ENCODE results near the gene PAM16. TPM values are rescaled to one million over a fixed set of nuclear protein-coding genes. Genes with fewer than 3 reads are reported as not detected.
A peak's percentile ranks its signal among the peaks of the same experiment; 100 is the strongest.

Gene PAM16
- total and polyA plus RNA-seq, 2 experiments from 2014 or later = 33.0 to 78.9 TPM

DNA sequence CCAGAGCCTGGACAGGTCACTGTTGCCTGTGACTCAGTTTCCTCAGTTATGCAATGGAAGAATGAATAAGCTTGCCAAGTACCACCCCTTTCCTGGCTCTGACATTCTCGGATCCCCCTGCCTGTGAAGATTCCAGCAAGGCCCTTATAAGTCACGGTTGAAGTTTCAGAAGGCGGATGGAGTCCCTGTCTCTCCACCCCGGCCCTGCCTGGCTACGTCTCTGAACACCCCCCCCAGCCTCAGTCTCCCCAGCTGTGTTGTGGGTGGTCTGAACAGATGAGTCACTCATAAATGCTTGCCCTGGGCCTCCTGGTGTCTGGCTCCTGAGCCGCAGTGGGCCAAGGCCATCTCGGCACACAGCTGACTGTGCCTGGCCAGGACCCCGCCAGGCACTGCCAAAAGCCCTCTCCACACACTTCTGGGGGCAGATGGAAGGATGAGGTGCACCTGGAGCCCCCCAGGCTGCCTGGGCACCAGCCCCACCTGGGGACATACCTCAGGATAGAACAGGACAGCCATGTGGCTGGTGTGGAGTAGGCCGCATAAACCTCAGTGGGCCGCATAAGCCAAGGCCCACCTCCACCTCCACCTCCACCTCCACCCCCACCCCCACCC lies 35.9 kb upstream of the PAM16 start:
- TF ChIP-seq EZH2phosphoT487 (IDR thresholded peaks at IDR 0.05; ENCODE audit: insufficient read depth, low read depth) (no peak), EZH2 (IDR thresholded peaks at IDR 0.05; ENCODE audit: insufficient read depth, poor library complexity, severe bottlenecking) (no peak)
- DNase-seq = peak; percentile 57
- Histone ChIP-seq H3F3A (ENCODE audit: insufficient read depth) (peaks cover 48% of the 10 kb centered on the region), H4K20me1 (ENCODE audit: insufficient read depth) (no peaks in the 10 kb centered on the region), H3K9ac (peak overlapping the region; percentile 70), H3K4me1 (ENCODE audit: insufficient read depth) (peaks cover 62% of the 10 kb centered on the region), H3K27me3 (replicated peaks; ENCODE audit: insufficient read depth) (no peaks in the 10 kb centered on the region), H3K4me3 (no peak overlapping the region), H3K9me2 (ENCODE audit: insufficient read depth) (no peaks in the 10 kb centered on the region), H3K27ac (peak overlapping the region; percentile 90), H3K36me3 (ENCODE audit: low read depth) (peaks cover 7% of the 10 kb centered on the region; the same call in 1 of the 2 replicates), H3K4me2 (ENCODE audit: unreplicated experiment) (peak overlapping the region; percentile 42), H3K9me3 (ENCODE audit: low read depth) (no peaks in the 10 kb centered on the region), H2AFZ (no peak overlapping the region), H3K79me2 (ENCODE audit: insufficient read depth) (0 out of 2 replicates have a peak, but pooled peaks cover under 1% of the 10 kb centered on the region)
- in situ Hi-C loops (cut with MboI) = no loop called here
- 18 to 29% methylated on average over 8 to 10 of the region's 10 CpGs for WGBS, 2 experiments (ENCODE audit: low coverage in 1 of 2, low lambda C conversion rate in 2 of 2, missing lambda C conversion rate in 2 of 2)

- Histone ChIP-seq H3F3A (ENCODE audit: insufficient read depth) (peaks cover 48% of the 10 kb centered on the region), H3K4me2 (ENCODE audit: unreplicated experiment) (no peak overlapping the region), H2AFZ (no peak overlapping the region), H3K4me1 (ENCODE audit: insufficient read depth) (peaks cover 56% of the 10 kb centered on the region), H3K36me3 (ENCODE audit: low read depth) (peaks cover 7% of the 10 kb centered on the region; the same call in 1 of the 2 replicates), H3K9ac (peak overlapping the region; percentile 70), H3K9me2 (ENCODE audit: insufficient read depth) (no peaks in the 10 kb centered on the region), H4K20me1 (ENCODE audit: insufficient read depth) (no peaks in the 10 kb centered on the region), H3K27me3 (replicated peaks; ENCODE audit: insufficient read depth) (no peaks in the 10 kb centered on the region), H3K79me2 (ENCODE audit: insufficient read depth) (0 out of 2 replicates have a peak, but pooled peaks cover 6% of the 10 kb centered on the region), H3K9me3 (ENCODE audit: low read depth) (no peaks in the 10 kb centered on the region), H3K27ac (peak overlapping the region; percentile 90), H3K4me3 (no peak overlapping the region)
- in situ Hi-C loops (cut with MboI) = no loop called here
- peak; percentile 88 for DNase-seq
- no peak for TF ChIP-seq EZH2phosphoT487 (IDR thresholded peaks at IDR 0.05; ENCODE audit: insufficient read depth, low read depth)
- no peak for TF ChIP-seq EZH2 (IDR thresholded peaks at IDR 0.05; ENCODE audit: insufficient read depth, poor library complexity, severe bottlenecking)
- WGBS, 2 experiments (ENCODE audit: low coverage in 1 of 2, low lambda C conversion rate in 2 of 2, missing lambda C conversion rate in 2 of 2) = 7 to 10% methylated on average over 8 of the region's 8 CpGs
These were observed 35.3 kb upstream of the PAM16 start for GRCh38 chr16:4386451-4386805.

GRCh38 chr16:4385789-4386450 lies 34.8 kb upstream of the PAM16 start:
- peaks cover 7% of the 10 kb centered on the region; the same call in 1 of the 2 replicates for H3K36me3 ChIP-seq (ENCODE audit: low read depth)
- 22 to 23% methylated on average over 11 of the region's 11 CpGs for WGBS, 2 experiments (ENCODE audit: low coverage in 1 of 2, low lambda C conversion rate in 2 of 2, missing lambda C conversion rate in 2 of 2)

DNA sequence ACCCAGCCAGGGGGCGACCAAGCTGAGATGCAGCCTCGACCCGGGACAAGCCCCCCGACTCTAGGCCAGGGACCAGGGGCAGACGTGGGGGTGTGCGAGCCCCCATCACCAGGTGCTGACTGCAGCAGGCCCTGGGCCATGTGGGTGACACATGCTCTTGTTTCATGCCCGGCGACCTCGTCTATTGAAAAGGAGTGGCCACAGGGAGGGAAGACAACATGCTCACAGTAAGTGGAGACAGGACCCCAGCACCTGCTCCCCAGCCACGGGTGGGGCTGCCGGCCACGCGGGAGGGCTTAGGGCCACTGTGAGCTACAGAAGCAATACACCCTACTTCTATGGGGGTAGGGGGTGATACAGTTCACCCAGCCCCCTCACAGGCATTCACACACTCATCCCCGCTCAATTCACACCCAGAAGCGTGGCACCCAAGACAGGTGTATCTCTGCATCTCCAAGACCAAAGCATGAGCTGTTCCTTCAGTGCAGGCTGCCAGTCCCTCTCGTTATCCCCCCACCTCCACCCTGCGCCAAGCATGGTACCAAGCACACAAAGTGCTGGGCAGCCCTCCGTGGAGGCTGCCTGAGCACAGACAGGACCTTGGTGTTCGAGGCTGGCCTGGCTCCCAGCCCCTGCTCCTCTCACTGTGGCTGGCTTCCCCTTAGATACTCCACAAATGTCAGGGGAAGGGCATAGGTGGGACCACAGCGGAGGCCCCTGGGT lies 34.1 kb upstream of the PAM16 start:
- Histone ChIP-seq H3K36me3 (ENCODE audit: low read depth) (peaks cover 7% of the 10 kb centered on the region; the same call in 1 of the 2 replicates), H3K27ac (peak overlapping the region; percentile 90), H3K4me1 (ENCODE audit: insufficient read depth) (peaks cover 62% of the 10 kb centered on the region), H3K79me2 (ENCODE audit: insufficient read depth) (peaks cover 18% of the 10 kb centered on the region), H3K4me2 (ENCODE audit: unreplicated experiment) (peak overlapping the region; percentile 10), H3K9me2 (ENCODE audit: insufficient read depth) (no peaks in the 10 kb centered on the region), H2AFZ (no peak overlapping the region), H3K27me3 (replicated peaks; ENCODE audit: insufficient read depth) (no peaks in the 10 kb centered on the region), H3K9ac (peak overlapping the region; percentile 70), H3K9me3 (ENCODE audit: low read depth) (no peaks in the 10 kb centered on the region), H3K4me3 (no peak overlapping the region), H4K20me1 (ENCODE audit: insufficient read depth) (no peaks in the 10 kb centered on the region), H3F3A (ENCODE audit: insufficient read depth) (peaks cover 48% of the 10 kb centered on the region)
- in situ Hi-C loops (cut with MboI) = no loop called here
- peak; percentile 70 for DNase-seq
- 25 to 30% methylated on average over 15 to 20 of the region's 20 CpGs for WGBS, 2 experiments (ENCODE audit: low coverage in 1 of 2, low lambda C conversion rate in 2 of 2, missing lambda C conversion rate in 2 of 2)
- TF ChIP-seq EZH2phosphoT487 (IDR thresholded peaks at IDR 0.05; ENCODE audit: insufficient read depth, low read depth) (no peak), EZH2 (IDR thresholded peaks at IDR 0.05; ENCODE audit: insufficient read depth, poor library complexity, severe bottlenecking) (no peak)

More at GRCh38 chr16:4385789-4386450, 34.8 kb upstream of the PAM16 start:
- H3K27me3 ChIP-seq (replicated peaks; ENCODE audit: insufficient read depth) = no peaks in the 10 kb centered on the region
- no peaks in the 10 kb centered on the region for H3K9me2 ChIP-seq (ENCODE audit: insufficient read depth)
- H2AFZ ChIP-seq = no peak overlapping the region
- peak; percentile 74 for DNase-seq
- H3K4me2 ChIP-seq (ENCODE audit: unreplicated experiment) = peak overlapping the region; percentile 10
- peaks cover 48% of the 10 kb centered on the region for H3F3A ChIP-seq (ENCODE audit: insufficient read depth)
- peaks cover 56% of the 10 kb centered on the region for H3K4me1 ChIP-seq (ENCODE audit: insufficient read depth)
- TF ChIP-seq EZH2phosphoT487 (IDR thresholded peaks at IDR 0.05; ENCODE audit: insufficient read depth, low read depth) = no peak
- H3K27ac ChIP-seq = peak overlapping the region; percentile 90
- no peaks in the 10 kb centered on the region for H4K20me1 ChIP-seq (ENCODE audit: insufficient read depth)
- no peak overlapping the region for H3K4me3 ChIP-seq
- H3K9ac ChIP-seq = peak overlapping the region; percentile 70
- no peaks in the 10 kb centered on the region for H3K9me3 ChIP-seq (ENCODE audit: low read depth)
- peaks cover 11% of the 10 kb centered on the region for H3K79me2 ChIP-seq (ENCODE audit: insufficient read depth)
- in situ Hi-C loops (cut with MboI) = no loop called here

Measured in GM23248 (cell line).